Measurements from ENCODE around the gene CDH4. TPM values are rescaled to one million over a fixed set of nuclear protein-coding genes. Genes with fewer than 3 reads are reported as not detected.

The CDH4 gene
- total and polyA plus RNA-seq, 9 of the 15 experiments (the other 6 are each of a cell fraction or from before 2014, with no cell fraction given): 0.04 TPM; not detected in 8

DNA sequence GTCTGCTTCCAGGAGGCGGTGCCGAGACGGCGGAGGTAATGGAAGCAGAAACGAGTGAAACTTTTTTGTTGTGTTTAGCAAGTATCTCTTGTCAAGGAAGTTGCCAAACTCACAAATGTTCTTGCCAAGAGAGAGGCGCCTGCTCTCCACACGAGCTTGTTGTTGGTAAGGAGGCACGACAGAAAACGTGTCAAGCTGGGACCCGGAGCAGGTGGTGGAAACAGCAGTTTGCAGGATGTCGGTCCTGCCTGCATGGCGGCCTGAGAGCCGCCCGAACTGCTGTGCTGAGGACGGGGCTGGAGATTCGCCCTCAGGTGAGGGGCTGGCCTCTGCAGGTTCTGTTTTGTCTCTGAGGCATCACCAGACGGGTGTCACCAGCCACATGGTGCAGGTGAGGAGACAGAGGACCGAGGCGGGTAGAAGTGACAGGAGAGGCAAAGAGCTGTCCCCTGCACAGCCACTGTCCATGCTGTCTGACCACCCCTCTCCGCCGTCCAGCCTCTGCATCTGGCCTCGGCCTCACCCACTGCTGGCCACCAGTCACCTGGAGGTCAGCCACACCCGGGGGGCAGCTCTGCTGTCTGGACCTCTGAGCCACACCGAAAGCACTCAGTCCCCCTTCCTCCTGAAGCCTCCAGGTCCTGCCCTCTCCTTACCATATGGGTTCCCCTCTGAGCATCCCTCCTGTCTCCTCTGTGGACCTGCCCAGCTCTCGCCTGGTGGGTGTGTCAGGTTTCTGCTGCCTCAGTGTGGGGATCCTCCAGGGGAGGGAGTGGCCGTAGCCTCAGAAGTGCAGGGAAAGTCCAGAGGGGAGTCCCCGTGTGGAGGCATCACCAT is 552.1 kb downstream of the CDH4 start:
- no peak for TF ChIP-seq SAP30 (IDR thresholded peaks at IDR 0.05; ENCODE audit: borderline replicate concordance, insufficient read depth, low read depth, low read length, poor library complexity, severe bottlenecking)
- no peak for TF ChIP-seq ATF4 (CRISPR knock-in tag; IDR thresholded peaks at IDR 0.05)
- TF ChIP-seq ARHGAP35 (IDR thresholded peaks at IDR 0.05; ENCODE audit: partially characterized antibody): no peak
- no peak for TF ChIP-seq CEBPB (tag; IDR thresholded peaks at IDR 0.05)
- TF ChIP-seq TOE1 (IDR thresholded peaks at IDR 0.05; ENCODE audit: borderline replicate concordance): no peak
- no peak for TF ChIP-seq TOE1 (CRISPR knock-in tag; IDR thresholded peaks at IDR 0.05; ENCODE audit: borderline replicate concordance, low read depth)
- TF ChIP-seq CBX2 (IDR thresholded peaks at IDR 0.05; ENCODE audit: insufficient read depth, low read length, poor library complexity, severe bottlenecking): no peak
- no peak for TF ChIP-seq NFIC (IDR thresholded peaks at IDR 0.05)
- no peak for TF ChIP-seq ID3 (CRISPR knock-in tag; IDR thresholded peaks at IDR 0.05)
- TF ChIP-seq ID3 (tag; IDR thresholded peaks at IDR 0.05): no peak
- TF ChIP-seq POLR2AphosphoS2 (IDR thresholded peaks at IDR 0.05; ENCODE audit: low read length): no peak
- no peak for TF ChIP-seq DDX20 (tag; IDR thresholded peaks at IDR 0.05; ENCODE audit: low read depth)
- no peak for TF ChIP-seq XRCC4 (IDR thresholded peaks at IDR 0.05; ENCODE audit: extremely low read depth, insufficient read depth, insufficient read length)
- TF ChIP-seq CHD2 (IDR thresholded peaks at IDR 0.05; ENCODE audit: low read depth, low read length): no peak
- TF ChIP-seq CSDE1 (IDR thresholded peaks at IDR 0.05): no peak
- no peak for TF ChIP-seq HMG20B (CRISPR knock-in tag; IDR thresholded peaks at IDR 0.05)
- TF ChIP-seq KAT2B (IDR thresholded peaks at IDR 0.05; ENCODE audit: low read depth, low read length): no peak
- no peak for TF ChIP-seq ATF1 (CRISPR knock-in tag; IDR thresholded peaks at IDR 0.05)
- no peak for TF ChIP-seq ATF1 (tag; IDR thresholded peaks at IDR 0.05)
- H3K9ac ChIP-seq (ENCODE audit: insufficient read depth in 1 of 2, low read depth in 2 of 2, low read length in 2 of 2): no peak overlapping the region
- no TSS peak for BruUV-seq (replicated peaks)
- ATAC-seq (no peak), DNase-seq (ENCODE audit: extremely low read depth in 1 of 4, low spot score in 3 of 4) (no peak), FAIRE-seq (no peak)
- H3K27ac ChIP-seq (ENCODE audit: extremely low read depth, low read depth, low read length): no peak overlapping the region
- no peak overlapping the region for H3K4me3 ChIP-seq
- WGBS (ENCODE audit: insufficient coverage, low coverage, missing lambda C conversion rate): under 1% methylated on average over 23 of the region's 27 CpGs
- POLR2A ChIA-PET: interaction anchor here (1.0 to 1.2 kb wide), 2 partner anchors 21 to 24 kb away, joined by 3 read pairs; no protein-coding TSS in a partner anchor
- CTCF ChIA-PET (ENCODE audit: low intra/inter-chr PET ratio): no interaction called here
- H3K27me3 ChIP-seq (ENCODE audit: control insufficient read depth in 2 of 2, insufficient read depth in 2 of 2, low read length in 2 of 2): peaks cover 52 to 91% of the 10 kb centered on the region in 2 experiments
- H3K36me3 ChIP-seq (ENCODE audit: control insufficient read depth, insufficient read depth, low read length): no peaks in the 10 kb centered on the region
- H3K9me1 ChIP-seq (ENCODE audit: control insufficient read depth, insufficient read depth, low read length): no peaks in the 10 kb centered on the region
- in situ Hi-C loops (cut with MboI): no loop called here
- no peak overlapping the region for H3K4me2 ChIP-seq (ENCODE audit: insufficient read depth, low read length)
- peaks cover 15% of the 10 kb centered on the region; the same call in 1 of the 2 replicates for H4K20me1 ChIP-seq (replicated peaks; ENCODE audit: control insufficient read depth, insufficient read depth, low read length)
- intact Hi-C loops (cut with micrococcal nuclease): no loop called here
- H2AFZ ChIP-seq (ENCODE audit: low read depth, low read length): no peak overlapping the region
- H3K79me2 ChIP-seq (ENCODE audit: control insufficient read depth, insufficient read depth, low read length): no peaks in the 10 kb centered on the region
- no peaks in the 10 kb centered on the region for H3K9me3 ChIP-seq (replicated peaks; ENCODE audit: control insufficient read depth, insufficient read depth, low read depth, low read length)
- peaks cover 0 to 8% of the 10 kb centered on the region in 2 experiments; a peak in 1 of 5 replicates for H3K4me1 ChIP-seq (replicated peaks in 1 of 2; ENCODE audit: control insufficient read depth in 2 of 2, insufficient read depth in 2 of 2, low read length in 2 of 2)
